Measurements from ENCODE around the gene PRR36.

GRCh38 chr19:7855426-7856108, 18.6 kb downstream of the PRR36 start:
- TF ChIP-seq, protein P1, sequence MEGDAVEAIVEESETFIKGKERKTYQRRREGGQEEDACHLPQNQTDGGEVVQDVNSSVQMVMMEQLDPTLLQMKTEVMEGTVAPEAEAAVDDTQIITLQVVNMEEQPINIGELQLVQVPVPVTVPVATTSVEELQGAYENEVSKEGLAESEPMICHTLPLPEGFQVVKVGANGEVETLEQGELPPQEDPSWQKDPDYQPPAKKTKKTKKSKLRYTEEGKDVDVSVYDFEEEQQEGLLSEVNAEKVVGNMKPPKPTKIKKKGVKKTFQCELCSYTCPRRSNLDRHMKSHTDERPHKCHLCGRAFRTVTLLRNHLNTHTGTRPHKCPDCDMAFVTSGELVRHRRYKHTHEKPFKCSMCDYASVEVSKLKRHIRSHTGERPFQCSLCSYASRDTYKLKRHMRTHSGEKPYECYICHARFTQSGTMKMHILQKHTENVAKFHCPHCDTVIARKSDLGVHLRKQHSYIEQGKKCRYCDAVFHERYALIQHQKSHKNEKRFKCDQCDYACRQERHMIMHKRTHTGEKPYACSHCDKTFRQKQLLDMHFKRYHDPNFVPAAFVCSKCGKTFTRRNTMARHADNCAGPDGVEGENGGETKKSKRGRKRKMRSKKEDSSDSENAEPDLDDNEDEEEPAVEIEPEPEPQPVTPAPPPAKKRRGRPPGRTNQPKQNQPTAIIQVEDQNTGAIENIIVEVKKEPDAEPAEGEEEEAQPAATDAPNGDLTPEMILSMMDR (IDR thresholded peaks at IDR 0.05): no peak
- TF ChIP-seq POLR2A (IDR thresholded peaks at IDR 0.05): no peak

All from Peyer's patch (tissue), 4 donors.